Kidney (tissue), 14 donors: Measurements from ENCODE around the gene PARVB. TPM values are rescaled to one million over a fixed set of nuclear protein-coding genes. Genes with fewer than 3 reads are reported as not detected.

ENCODE experiments used
- DNase-seq, 5 donors: peaks; one replicate each; pipeline ENCODE4 v3.0.0-alpha.2; 2013 to 2020
- FAIRE-seq: peaks from 2 replicates; lab custom pipeline; 2012; peaks lifted over from hg19 to GRCh38; lab: Jason Lieb, UNC
- H3K27ac ChIP-seq, 2 donors: one replicate each; pipeline ENCODE4 v1.7.0; 2013; ENCODE audit warnings: low read depth in 2 of 2, low read length in 2 of 2, inconsistent platforms in 1 of 2
- H3K27me3 ChIP-seq: one replicate; pipeline ENCODE4 v1.7.1; 2013; ENCODE audit warnings: low read length, inconsistent platforms; ENCODE audit not compliant: control insufficient read depth, insufficient read depth
- H3K36me3 ChIP-seq, 3 donors: one replicate each; pipeline versions ENCODE4 v1.7.0 to v1.7.1; 2013; ENCODE audit warnings: low read length in 3 of 3, control low read depth in 1 of 3, inconsistent platforms in 1 of 3; ENCODE audit not compliant: insufficient read depth in 3 of 3, control insufficient read depth in 2 of 3
- H3K4me1 ChIP-seq, 3 donors: one replicate each; pipeline versions ENCODE4 v1.7.0 to v1.7.1; 2013; ENCODE audit warnings: low read length in 3 of 3, inconsistent platforms in 1 of 3, low read depth in 1 of 3; ENCODE audit not compliant: control insufficient read depth in 2 of 3, insufficient read depth in 2 of 3
- H3K4me3 ChIP-seq, 3 donors: one replicate each; pipeline versions ENCODE4 v1.7.0 to v1.8.1; 2013; ENCODE audit warnings: low read length in 3 of 3, control low read depth in 1 of 3, inconsistent platforms in 1 of 3
- H3K9ac ChIP-seq, 3 donors: one replicate each; pipeline versions ENCODE4 v1.7.0 to v1.7.1; 2013; ENCODE audit warnings: low read length in 3 of 3, control low read depth in 1 of 3, inconsistent platforms in 1 of 3
- H3K9me3 ChIP-seq, 3 donors: one replicate each; pipeline versions ENCODE4 v1.7.0 to v1.7.1; 2013; ENCODE audit warnings: low read length in 3 of 3, control low read depth in 1 of 3, inconsistent platforms in 1 of 3; ENCODE audit not compliant: control insufficient read depth in 2 of 3, insufficient read depth in 1 of 3
- CTCF ChIP-seq: IDR thresholded peaks from 3 replicates; pipeline ENCODE4 v1.5.1; 2012; ENCODE audit warnings: mild to moderate bottlenecking, moderate library complexity, borderline replicate concordance; ENCODE audit not compliant: insufficient read depth; ENCODE audit errors: extremely low read depth
- intact Hi-C: fragments of 100-400 bp; cut with DNase I; formaldehyde crosslinking; loops from one replicate; pipeline ENCODE4 v1.11.1; 2022
- polyA plus RNA-seq: library from polyadenylated mRNA; stranded (reverse); fragments of 350-450 nt; fragmentation: Illumina TruSeq; extraction: RNeasy Lipid Tissue Mini Kit (QIAGEN cat#74804); gene quantifications from one replicate; pipeline ENCODE4 v1.2.3, GENCODE V29; 2014; ENCODE audit warnings: low read depth, low replicate concordance; ENCODE audit not compliant: insufficient read depth
- total RNA-seq: library from RNA; stranded (reverse); fragmentation: NEBNext Ultra II Directional; extraction: Animal tissue kit (Norgen Biotek cat#: 25700); gene quantifications from one replicate; pipeline ENCODE4 v1.2.1, GENCODE V29; 2021
- donor health status: control.
- donor health status: control.
- donor health status: control.
- donor health status: control.
- donor health status: control.
- donor health status: DM: yes; HTN: yes; CAD: no.
- donor health status: Normal renal cell carcinoma (clear cell type).

PARVB gene
- total and polyA plus RNA-seq, 2 donors from 2014 or later: 32.9 to 51.1 TPM

- no peak for TF ChIP-seq CTCF
- no peaks in the 10 kb centered on the region for H3K36me3 ChIP-seq
- no peaks in the 10 kb centered on the region for H3K9me3 ChIP-seq
- no peak overlapping the region for H3K4me3 ChIP-seq
- H3K4me1 ChIP-seq: peaks cover 0 to 7% (median 5%) of the 10 kb centered on the region in 3 donors
- FAIRE-seq (no peak), DNase-seq (peak in 1 of 5 donors; percentile 43)
- no peak overlapping the region for H3K9ac ChIP-seq
- no peak overlapping the region for H3K27ac ChIP-seq
- intact Hi-C loops: no loop called here
- no peaks in the 10 kb centered on the region for H3K27me3 ChIP-seq
Observed at GRCh38 chr22:44099696-44100095, 75.6 kb downstream of the PARVB start.

GRCh38 chr22:44100411-44100810, 76.3 kb downstream of the PARVB start:
- intact Hi-C loops: no loop called here

GRCh38 chr22:44102121-44102520, 78.0 kb downstream of the PARVB start:
- Histone ChIP-seq H3K4me3 (no peak overlapping the region), H3K27me3 (no peaks in the 10 kb centered on the region), H3K9me3 (no peaks in the 10 kb centered on the region), H3K9ac (no peak overlapping the region), H3K36me3 (no peaks in the 10 kb centered on the region), H3K4me1 (peaks cover 0 to 10% (median 9%) of the 10 kb centered on the region in 3 donors), H3K27ac (no peak overlapping the region)
- TF ChIP-seq CTCF: no peak
- FAIRE-seq: no peak
- peak in 1 of 5 donors; percentile 27 for DNase-seq
- intact Hi-C loops: no loop called here

More at GRCh38 chr22:44100411-44100810, 76.3 kb downstream of the PARVB start:
- no peak for FAIRE-seq
- DNase-seq: peak in 1 of 5 donors; percentile 32
- no peaks in the 10 kb centered on the region for H3K9me3 ChIP-seq
- no peak for TF ChIP-seq CTCF
- no peak overlapping the region for H3K9ac ChIP-seq
- H3K27ac ChIP-seq: no peak overlapping the region
- no peaks in the 10 kb centered on the region for H3K27me3 ChIP-seq
- H3K4me1 ChIP-seq: peaks cover 0 to 10% (median 9%) of the 10 kb centered on the region in 3 donors
- H3K36me3 ChIP-seq: no peaks in the 10 kb centered on the region
- H3K4me3 ChIP-seq: no peak overlapping the region

- TF ChIP-seq CTCF: no peak
- DNase-seq (peak in 1 of 5 donors; percentile 15), FAIRE-seq (no peak)
- H3K4me3 ChIP-seq: no peak overlapping the region
- H3K4me1 ChIP-seq: peaks cover 0 to 10% (median 9%) of the 10 kb centered on the region in 3 donors
- H3K27ac ChIP-seq: no peak overlapping the region
- no peak overlapping the region for H3K9ac ChIP-seq
- intact Hi-C loops: no loop called here
- H3K27me3 ChIP-seq: no peaks in the 10 kb centered on the region
- no peaks in the 10 kb centered on the region for H3K9me3 ChIP-seq
- no peaks in the 10 kb centered on the region for H3K36me3 ChIP-seq
Observed at GRCh38 chr22:44102856-44103255, 78.8 kb downstream of the PARVB start.
